Measurements from ENCODE around the gene PDGFRB. TPM values are rescaled to one million over a fixed set of nuclear protein-coding genes. Genes with fewer than 3 reads are reported as not detected.

Gene PDGFRB
- total RNA-seq, 6 experiments from 2014 or later = 6.8 to 19.5 (median 9.4) TPM

DNA sequence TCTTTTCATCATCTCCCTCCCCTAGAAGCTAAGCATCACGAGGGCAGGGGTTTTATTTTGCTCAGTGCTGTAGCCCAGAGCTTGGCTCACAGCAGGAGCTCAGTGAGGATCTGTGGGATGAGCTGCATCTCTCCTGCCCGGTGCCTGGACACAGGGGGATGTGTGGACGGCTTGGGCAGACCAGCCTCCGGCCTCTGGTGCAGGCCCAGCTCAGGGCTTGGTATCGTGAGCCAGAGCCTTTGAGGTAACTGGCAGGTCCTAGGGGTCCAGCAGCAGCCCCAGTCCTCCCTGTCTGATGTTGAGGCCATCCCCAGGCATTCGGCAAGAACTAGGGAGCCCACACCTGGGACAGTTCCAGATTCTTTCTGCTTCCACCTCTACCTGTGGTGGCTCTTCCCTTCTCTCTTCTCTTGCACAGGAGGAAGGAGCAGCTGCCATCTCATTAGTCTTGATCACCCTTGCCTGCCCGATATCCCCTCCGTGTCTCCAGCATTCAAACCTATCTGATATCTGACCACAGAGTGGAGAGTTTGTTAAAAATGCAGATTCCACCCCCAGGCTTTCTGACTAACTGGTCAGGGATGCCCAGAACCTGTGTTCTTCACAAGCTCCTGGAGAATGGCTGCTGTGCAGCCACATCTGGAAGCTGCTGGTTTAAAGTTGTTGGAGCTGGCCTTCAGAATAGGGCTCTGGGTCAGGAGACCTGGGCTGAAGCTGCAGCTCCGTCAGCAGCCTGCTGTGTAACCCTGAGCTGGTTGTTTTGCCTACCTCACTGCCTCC, 26.3 kb upstream of the PDGFRB start:
- Histone ChIP-seq H3K9me3 (no peaks in the 10 kb centered on the region), H3K4me3 (no peak overlapping the region), H3K4me1 (peaks cover 0 to 16% (median 7%) of the 10 kb centered on the region in 4 donors), H3K27me3 (no peaks in the 10 kb centered on the region), H3K27ac (no peak overlapping the region), H3K36me3 (no peaks in the 10 kb centered on the region)
- no peak for DNase-seq
- WGBS (ENCODE audit: insufficient coverage, low coverage, low lambda C conversion rate, missing lambda C conversion rate) = 67% methylated on average over 3 of the region's 9 CpGs
- ATAC-seq = no peak
- intact Hi-C loops (cut with DNase I) = no loop called here
- TF ChIP-seq POLR2A (IDR thresholded peaks at IDR 0.05) = no peak
- TF ChIP-seq, protein P1, sequence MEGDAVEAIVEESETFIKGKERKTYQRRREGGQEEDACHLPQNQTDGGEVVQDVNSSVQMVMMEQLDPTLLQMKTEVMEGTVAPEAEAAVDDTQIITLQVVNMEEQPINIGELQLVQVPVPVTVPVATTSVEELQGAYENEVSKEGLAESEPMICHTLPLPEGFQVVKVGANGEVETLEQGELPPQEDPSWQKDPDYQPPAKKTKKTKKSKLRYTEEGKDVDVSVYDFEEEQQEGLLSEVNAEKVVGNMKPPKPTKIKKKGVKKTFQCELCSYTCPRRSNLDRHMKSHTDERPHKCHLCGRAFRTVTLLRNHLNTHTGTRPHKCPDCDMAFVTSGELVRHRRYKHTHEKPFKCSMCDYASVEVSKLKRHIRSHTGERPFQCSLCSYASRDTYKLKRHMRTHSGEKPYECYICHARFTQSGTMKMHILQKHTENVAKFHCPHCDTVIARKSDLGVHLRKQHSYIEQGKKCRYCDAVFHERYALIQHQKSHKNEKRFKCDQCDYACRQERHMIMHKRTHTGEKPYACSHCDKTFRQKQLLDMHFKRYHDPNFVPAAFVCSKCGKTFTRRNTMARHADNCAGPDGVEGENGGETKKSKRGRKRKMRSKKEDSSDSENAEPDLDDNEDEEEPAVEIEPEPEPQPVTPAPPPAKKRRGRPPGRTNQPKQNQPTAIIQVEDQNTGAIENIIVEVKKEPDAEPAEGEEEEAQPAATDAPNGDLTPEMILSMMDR (IDR thresholded peaks at IDR 0.05) = no peak

DNA sequence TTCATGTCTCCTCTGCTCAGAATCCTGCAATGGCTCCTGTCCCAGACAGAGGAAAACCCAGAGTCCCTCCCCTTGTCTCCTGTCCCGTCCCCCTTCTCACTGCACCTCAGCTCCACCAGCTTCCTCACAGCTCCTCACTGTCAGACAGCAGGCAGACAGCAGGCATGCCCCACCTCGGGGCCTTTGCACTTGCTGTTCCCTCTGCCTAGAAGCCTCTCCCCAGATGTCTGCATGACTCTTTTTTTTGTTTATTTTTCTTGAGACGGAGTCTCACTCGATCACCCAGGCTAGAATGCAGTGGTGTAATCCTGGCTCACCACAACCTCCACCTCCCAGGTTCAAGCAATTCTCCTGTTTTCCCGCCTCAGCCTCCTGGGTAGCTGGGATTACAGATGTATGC, 25.4 kb upstream of the PDGFRB start:
- 60% methylated on average over 5 of the region's 5 CpGs for WGBS (ENCODE audit: insufficient coverage, low coverage, low lambda C conversion rate, missing lambda C conversion rate)
- ATAC-seq (no peak), DNase-seq (no peak)
- no peak overlapping the region for H3K4me3 ChIP-seq
- intact Hi-C loops (cut with DNase I) = no loop called here
- H3K4me1 ChIP-seq = peaks cover 0 to 13% (median 6%) of the 10 kb centered on the region in 4 donors
- H3K36me3 ChIP-seq = no peaks in the 10 kb centered on the region
- no peaks in the 10 kb centered on the region for H3K9me3 ChIP-seq
- TF ChIP-seq POLR2A (IDR thresholded peaks at IDR 0.05) = no peak
- TF ChIP-seq, protein P1 (IDR thresholded peaks at IDR 0.05) = no peak
- H3K27ac ChIP-seq = no peak overlapping the region
- H3K27me3 ChIP-seq = no peaks in the 10 kb centered on the region

DNA sequence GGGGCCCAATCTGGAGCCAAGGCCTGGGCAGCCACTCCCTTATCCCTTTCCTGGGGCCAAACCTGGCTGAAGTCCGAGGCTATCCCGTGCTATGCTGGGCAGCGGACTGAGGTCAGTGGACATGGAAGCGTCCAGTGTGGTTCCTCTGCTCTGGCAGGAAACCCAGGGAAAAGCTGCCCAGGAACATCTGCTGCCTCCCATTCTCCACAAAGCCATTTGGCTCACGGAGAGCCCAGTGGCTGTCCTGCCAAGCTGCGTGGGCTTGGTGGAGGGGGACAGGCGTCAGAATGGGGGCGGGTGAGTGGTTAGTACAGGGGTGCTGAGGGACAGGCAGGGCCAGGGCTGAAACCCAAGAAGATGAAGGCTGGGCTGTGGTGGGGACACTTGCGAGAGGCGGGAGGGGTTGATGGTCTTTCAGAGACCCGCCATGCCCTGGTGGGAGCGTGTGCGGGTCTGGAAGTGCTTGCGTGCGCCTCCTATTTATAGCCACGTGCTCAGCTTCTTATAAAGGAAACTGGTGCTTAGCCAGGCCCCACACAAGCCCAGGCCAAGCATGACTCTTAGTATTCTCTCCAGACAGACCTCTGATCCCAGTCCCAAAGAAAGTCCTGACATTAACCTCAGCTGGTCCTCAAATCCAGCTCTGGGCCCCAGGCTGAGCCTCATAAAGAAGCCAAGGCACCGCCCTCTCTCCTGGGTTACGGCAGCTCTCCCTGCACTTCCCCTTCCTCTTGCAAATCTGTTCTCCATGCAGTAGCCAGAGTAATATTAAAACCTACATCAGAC, 24.8 kb upstream of the PDGFRB start:
- ATAC-seq = peak; percentile 26 to 71 (median 40)
- 93% methylated on average over 5 of the region's 18 CpGs for WGBS (ENCODE audit: insufficient coverage, low coverage, low lambda C conversion rate, missing lambda C conversion rate)
- Histone ChIP-seq H3K9me3 (no peaks in the 10 kb centered on the region), H3K27me3 (no peaks in the 10 kb centered on the region), H3K36me3 (no peaks in the 10 kb centered on the region), H3K4me1 (peaks cover 0 to 7% (median 3%) of the 10 kb centered on the region in 4 donors), H3K4me3 (no peak overlapping the region), H3K27ac (no peak overlapping the region)
- no peak for TF ChIP-seq POLR2A (IDR thresholded peaks at IDR 0.05)
- TF ChIP-seq, protein P1 (IDR thresholded peaks at IDR 0.05) = no peak
- intact Hi-C loops (cut with DNase I) = no loop called here
- DNase-seq = peak in 1 of 3 donors; percentile 87

DNA sequence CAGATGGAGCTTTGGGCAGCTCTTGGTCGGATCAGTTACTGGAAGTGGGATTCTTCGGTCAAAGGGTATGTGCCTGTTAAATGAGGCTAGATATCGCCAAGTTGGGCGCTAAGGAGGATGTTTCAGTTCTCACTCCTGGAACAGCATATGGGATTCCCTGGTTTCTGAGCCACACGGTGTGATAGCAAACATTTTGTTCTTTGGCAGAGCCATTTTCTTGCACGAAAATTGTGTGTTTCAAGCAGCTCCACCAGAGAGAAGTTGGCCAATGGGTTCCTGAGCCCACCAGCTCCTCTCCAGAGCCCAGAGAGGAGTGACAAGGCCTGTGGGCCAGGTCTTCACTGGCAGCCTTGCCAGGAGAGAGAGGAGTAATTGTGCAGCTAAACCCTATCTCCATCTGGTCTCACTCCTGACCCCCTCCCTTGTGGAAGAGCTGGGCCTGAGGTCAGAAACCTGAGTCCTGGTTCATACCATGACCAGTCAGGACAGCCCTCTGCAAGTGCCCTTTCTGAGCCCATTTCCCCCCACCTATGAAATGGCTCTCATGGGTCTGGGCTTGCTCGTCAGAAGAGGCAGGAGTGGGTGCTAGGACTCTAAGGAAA, 23.5 kb upstream of the PDGFRB start:
- no peak for ATAC-seq

More for the DNA sequence above, 23.5 kb upstream of the PDGFRB start:
- intact Hi-C loops (cut with DNase I) = no loop called here
- H3K9me3 ChIP-seq = no peaks in the 10 kb centered on the region
- H3K27ac ChIP-seq = no peak overlapping the region
- no peaks in the 10 kb centered on the region for H3K36me3 ChIP-seq
- no peak for DNase-seq
- H3K4me1 ChIP-seq = no peaks in the 10 kb centered on the region
- 55% methylated on average over 5 of the region's 7 CpGs for WGBS (ENCODE audit: insufficient coverage, low coverage, low lambda C conversion rate, missing lambda C conversion rate)
- TF ChIP-seq POLR2A (IDR thresholded peaks at IDR 0.05) = no peak
- TF ChIP-seq, protein P1 (IDR thresholded peaks at IDR 0.05) = no peak
- H3K27me3 ChIP-seq = no peaks in the 10 kb centered on the region
- no peak overlapping the region for H3K4me3 ChIP-seq

Data from right lobe of liver (tissue), 6 donors.